Suprapubic skin (tissue), 4 donors: ENCODE results near the gene NUDT8. TPM values are rescaled to one million over a fixed set of nuclear protein-coding genes. Genes with fewer than 3 reads are reported as not detected.
"Not testable (repeated sequence)": the region's sequence is repeated elsewhere in the genome, so short reads cannot be mapped to it uniquely, and the experiment has no call there.

ENCODE experiments used
- DNase-seq, 2 donors: peaks; one replicate each; pipeline ENCODE4 v3.0.0-alpha.2; 2019; ENCODE audit warnings: low spot score in 2 of 2
- H3K27ac ChIP-seq: fragments of 200-600 bp; sonication (generic); one replicate; pipeline ENCODE4 v1.5.1; 2019
- H3K27me3 ChIP-seq: fragments of 200-600 bp; sonication (generic); one replicate; pipeline ENCODE4 v1.5.1; 2019
- H3K36me3 ChIP-seq: fragments of 200-600 bp; sonication (generic); one replicate; pipeline ENCODE4 v1.5.1; 2019
- H3K4me1 ChIP-seq: fragments of 200-600 bp; sonication (generic); one replicate; pipeline ENCODE4 v1.5.1; 2019
- H3K4me3 ChIP-seq: fragments of 200-600 bp; sonication (generic); one replicate; pipeline ENCODE4 v1.5.1; 2019; ENCODE audit warnings: mild to moderate bottlenecking
- H3K9me3 ChIP-seq: fragments of 200-600 bp; sonication (generic); one replicate; pipeline ENCODE4 v1.5.1; 2019
- EP300 ChIP-seq: sonication (generic); formaldehyde crosslinking; IDR thresholded peaks from one replicate; pipeline ENCODE4 v1.6.1; 2017; ENCODE audit warnings: antibody characterized with exemption
- POLR2A ChIP-seq, 2 donors: fragments of 450-650 bp; IDR thresholded peaks; one replicate each; pipeline ENCODE4 v1.6.1; 2017; ENCODE audit warnings: antibody characterized with exemption in 2 of 2, mild to moderate bottlenecking in 2 of 2, moderate library complexity in 2 of 2
- POLR2AphosphoS5 ChIP-seq, 3 donors: sonication (generic); formaldehyde crosslinking; IDR thresholded peaks; one replicate each; pipeline ENCODE4 v1.6.1; 2017; ENCODE audit warnings: antibody characterized with exemption in 3 of 3
- WGBS: methylation state at CpG from one replicate; pipeline ENCODE4 v1.1.5; 2018; 5-methylcytosine and 5-hydroxymethylcytosine counted together
- total RNA-seq, 4 donors: library from RNA; depleted of rRNA; stranded (reverse); fragments of >200 nt; gene quantifications; one replicate each; pipeline ENCODE4 v1.1.0, GENCODE V29; 2016
- TF ChIP-seq, protein P1 (sequence below), 2 donors: fragments of 200-600 bp in 1 of 2; fragments of 450-650 bp in 1 of 2; sonication (generic) in 1 of 2; IDR thresholded peaks; one replicate each; pipeline ENCODE4 v1.5.1; 2016 to 2019; ENCODE audit warnings: antibody characterized with exemption in 2 of 2, mild to moderate bottlenecking in 1 of 2, moderate library complexity in 1 of 2

Gene NUDT8
- total RNA-seq, 4 donors from 2014 or later, result 33.9 to 48.8 (median 46.3) TPM

DNA sequence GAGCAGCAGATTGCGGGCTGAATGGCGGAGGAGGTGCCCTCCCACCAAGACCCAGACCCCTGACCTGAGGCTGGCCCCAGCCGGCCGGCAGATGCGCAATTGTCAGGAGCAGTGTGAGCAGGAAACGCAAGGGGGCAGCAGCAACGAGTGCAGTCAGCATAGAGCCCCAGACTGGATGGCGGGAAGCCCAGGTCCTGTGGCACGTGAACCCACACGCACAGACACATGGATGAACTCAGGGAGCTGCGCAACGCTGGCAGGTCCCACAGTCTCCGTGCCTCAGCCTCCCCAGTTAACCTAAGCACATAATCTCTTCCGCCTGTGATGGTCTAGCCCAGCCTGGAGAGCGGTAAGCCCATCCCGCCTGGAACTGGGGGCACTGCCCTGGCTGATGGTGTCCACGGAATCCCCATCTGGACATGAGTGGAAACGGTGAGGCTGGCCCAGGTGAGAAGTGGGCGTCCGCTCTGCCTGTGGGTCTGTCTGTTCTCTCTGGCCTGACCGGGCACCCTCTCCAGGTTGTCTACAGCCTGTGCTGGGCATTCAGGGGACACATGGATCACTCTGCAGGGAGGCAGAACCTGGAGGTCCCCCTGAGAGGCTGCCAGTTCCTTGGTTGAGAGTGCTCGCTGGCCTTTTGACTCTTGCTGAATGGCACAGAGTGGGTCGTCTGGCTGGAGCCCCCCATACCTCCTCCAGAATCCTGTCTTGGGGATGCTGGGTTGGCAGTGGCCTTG is 10.5 kb upstream of the NUDT8 start:
- Histone ChIP-seq H3K4me1 (peaks cover 6% of the 10 kb centered on the region), H3K4me3 (no peak overlapping the region), H3K36me3 (no peaks in the 10 kb centered on the region), H3K27ac (no peak overlapping the region), H3K9me3 (no peaks in the 10 kb centered on the region), H3K27me3 (peaks cover 27% of the 10 kb centered on the region)
- no peak for TF ChIP-seq EP300
- TF ChIP-seq, protein P1, sequence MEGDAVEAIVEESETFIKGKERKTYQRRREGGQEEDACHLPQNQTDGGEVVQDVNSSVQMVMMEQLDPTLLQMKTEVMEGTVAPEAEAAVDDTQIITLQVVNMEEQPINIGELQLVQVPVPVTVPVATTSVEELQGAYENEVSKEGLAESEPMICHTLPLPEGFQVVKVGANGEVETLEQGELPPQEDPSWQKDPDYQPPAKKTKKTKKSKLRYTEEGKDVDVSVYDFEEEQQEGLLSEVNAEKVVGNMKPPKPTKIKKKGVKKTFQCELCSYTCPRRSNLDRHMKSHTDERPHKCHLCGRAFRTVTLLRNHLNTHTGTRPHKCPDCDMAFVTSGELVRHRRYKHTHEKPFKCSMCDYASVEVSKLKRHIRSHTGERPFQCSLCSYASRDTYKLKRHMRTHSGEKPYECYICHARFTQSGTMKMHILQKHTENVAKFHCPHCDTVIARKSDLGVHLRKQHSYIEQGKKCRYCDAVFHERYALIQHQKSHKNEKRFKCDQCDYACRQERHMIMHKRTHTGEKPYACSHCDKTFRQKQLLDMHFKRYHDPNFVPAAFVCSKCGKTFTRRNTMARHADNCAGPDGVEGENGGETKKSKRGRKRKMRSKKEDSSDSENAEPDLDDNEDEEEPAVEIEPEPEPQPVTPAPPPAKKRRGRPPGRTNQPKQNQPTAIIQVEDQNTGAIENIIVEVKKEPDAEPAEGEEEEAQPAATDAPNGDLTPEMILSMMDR (IDR thresholded peaks at IDR 0.05), result peak; percentile 28 to 78
- DNase-seq, result peak; percentile 78 to 81
- WGBS, result 40% methylated on average over 1 of the region's 23 CpGs

DNA sequence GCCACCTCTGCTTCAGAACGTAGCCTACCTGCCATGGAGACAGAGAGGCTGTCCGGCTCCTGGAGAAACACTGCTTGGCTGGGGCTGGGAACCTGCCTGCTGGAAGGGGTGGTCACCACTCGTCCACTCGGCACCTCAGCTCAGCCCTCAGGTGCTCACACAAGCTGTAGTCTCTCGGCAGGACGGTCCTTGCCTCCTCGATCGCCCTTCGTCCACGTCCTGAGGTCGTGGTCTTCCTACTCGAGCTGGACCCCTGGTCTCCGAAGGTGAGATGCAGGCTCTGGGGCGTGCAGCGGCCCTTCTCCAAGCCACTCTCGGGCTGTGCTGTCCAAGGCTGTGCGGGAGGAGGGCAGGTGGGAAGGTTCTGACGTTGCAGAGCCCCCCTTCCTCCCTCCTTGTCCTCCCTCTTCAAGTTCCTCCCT is 9.7 kb upstream of the NUDT8 start, which contains the start of gene TBX10:
TBX10 (minus strand) TSS at position 326 of the 422 bp plus-strand sequence; CDS start at position 35, 291 bp downstream.
- Histone ChIP-seq H3K27me3 (peaks cover 27% of the 10 kb centered on the region), H3K36me3 (no peaks in the 10 kb centered on the region), H3K9me3 (no peaks in the 10 kb centered on the region), H3K4me3 (no peak within 1 kb of the TSS), H3K27ac (no peak within 1 kb of the TSS), H3K4me1 (peaks cover 6% of the 10 kb centered on the region)
- DNase-seq, result peak in 1 of 2 donors; percentile 53
- WGBS, result 76% methylated on average over 16 of the region's 18 CpGs
- no peak for TF ChIP-seq POLR2A (IDR thresholded peaks at IDR 0.05)
- TF ChIP-seq, protein P1 (IDR thresholded peaks at IDR 0.05), result no peak
- no peak for TF ChIP-seq POLR2AphosphoS5 (IDR thresholded peaks at IDR 0.05)
- TF ChIP-seq EP300, result no peak

GRCh38 chr11:67638535-67639437 is 9.0 kb upstream of the NUDT8 start:
- Histone ChIP-seq H3K27me3 (peaks cover 27% of the 10 kb centered on the region), H3K9me3 (no peaks in the 10 kb centered on the region), H3K4me1 (peaks cover 6% of the 10 kb centered on the region), H3K27ac (no peak overlapping the region), H3K4me3 (no peak overlapping the region), H3K36me3 (no peaks in the 10 kb centered on the region)
- no peak for DNase-seq
- WGBS, result 98% methylated on average over 7 of the region's 24 CpGs
- TF ChIP-seq, protein P1 (IDR thresholded peaks at IDR 0.05), result no peak
- TF ChIP-seq POLR2A (IDR thresholded peaks at IDR 0.05) (no peak), EP300 (no peak), POLR2AphosphoS5 (IDR thresholded peaks at IDR 0.05) (no peak)

GRCh38 chr11:67637441-67637840 is 7.7 kb upstream of the NUDT8 start:
- not testable (repeated sequence) for H3K9me3 ChIP-seq, H3K36me3 ChIP-seq, DNase-seq, H3K4me1 ChIP-seq, H3K27ac ChIP-seq, H3K4me3 ChIP-seq
- peaks cover 27% of the 10 kb centered on the region for H3K27me3 ChIP-seq
- 91% methylated on average over 3 of the region's 3 CpGs for WGBS

GRCh38 chr11:67636962-67637361 is 7.2 kb upstream of the NUDT8 start:
- Histone ChIP-seq H3K4me1 (peaks cover 6% of the 10 kb centered on the region), H3K9me3 (no peaks in the 10 kb centered on the region), H3K27ac (no peak overlapping the region), H3K36me3 (no peaks in the 10 kb centered on the region), H3K27me3 (peaks cover 27% of the 10 kb centered on the region), H3K4me3 (no peak overlapping the region)
- 59% methylated on average over 6 of the region's 6 CpGs for WGBS
- no peak for TF ChIP-seq EP300
- no peak for TF ChIP-seq POLR2A (IDR thresholded peaks at IDR 0.05)
- TF ChIP-seq, protein P1 (IDR thresholded peaks at IDR 0.05), result no peak
- DNase-seq, result no peak
